GM19455 (cell line): Measurements from ENCODE around the gene DEUP1.
"Not testable (repeated sequence)": the region's sequence is repeated elsewhere in the genome, so short reads cannot be mapped to it uniquely, and the experiment has no call there.

ENCODE experiments used
- ATAC-seq: cut with Tn5 transposase; IDR thresholded peaks from one replicate; pipeline ENCODE4 v1.9.1; 2021; ENCODE audit not compliant: unreplicated experiment

DEUP1 gene

GRCh38 chr11:93350835-93351234 is 20.3 kb downstream of the DEUP1 start:
- no peak for ATAC-seq

- no peak for ATAC-seq
Measured at GRCh38 chr11:93359396-93359795, 28.9 kb downstream of the DEUP1 start.

GRCh38 chr11:93361435-93361834 is 30.9 kb downstream of the DEUP1 start:
- ATAC-seq = no peak

GRCh38 chr11:93368022-93368421 is 37.5 kb downstream of the DEUP1 start:
- ATAC-seq = no peak

GRCh38 chr11:93370260-93370659 is 39.7 kb downstream of the DEUP1 start:
- no peak for ATAC-seq

GRCh38 chr11:93389737-93390136 is 59.2 kb downstream of the DEUP1 start:
- ATAC-seq = no peak

GRCh38 chr11:93392867-93393266 is 62.3 kb downstream of the DEUP1 start:
- no peak for ATAC-seq

GRCh38 chr11:93393386-93393785 is 62.8 kb downstream of the DEUP1 start:
- no peak for ATAC-seq

- no peak for ATAC-seq
Measured at GRCh38 chr11:93394488-93394887, 63.9 kb downstream of the DEUP1 start.

GRCh38 chr11:93396316-93396715 is 65.8 kb downstream of the DEUP1 start:
- no peak for ATAC-seq

- ATAC-seq = no peak
Measured at GRCh38 chr11:93403930-93404329, 73.4 kb downstream of the DEUP1 start.

GRCh38 chr11:93407777-93408401 is 77.3 kb downstream of the DEUP1 start:
- ATAC-seq = no peak

- no peak for ATAC-seq
Measured at GRCh38 chr11:93410441-93410840, 79.9 kb downstream of the DEUP1 start.

- no peak for ATAC-seq
Measured at GRCh38 chr11:93411705-93412104, 81.2 kb downstream of the DEUP1 start.

- no peak for ATAC-seq
Measured at GRCh38 chr11:93432247-93432646, 101.7 kb downstream of the DEUP1 start.

GRCh38 chr11:93443232-93443631 is 112.7 kb downstream of the DEUP1 start:
- not testable (repeated sequence) for ATAC-seq

GRCh38 chr11:93444617-93445073 is 114.1 kb downstream of the DEUP1 start:
- ATAC-seq = no peak

GRCh38 chr11:93458286-93458685 is 127.7 kb downstream of the DEUP1 start:
- ATAC-seq = no peak

- ATAC-seq = not testable (repeated sequence)
Measured at GRCh38 chr11:93463666-93464065, 133.1 kb downstream of the DEUP1 start.

GRCh38 chr11:93464927-93465540 is 134.5 kb downstream of the DEUP1 start:
- no peak for ATAC-seq

- no peak for ATAC-seq
Measured at GRCh38 chr11:93467054-93467453, 136.5 kb downstream of the DEUP1 start.

GRCh38 chr11:93468290-93468689 is 137.7 kb downstream of the DEUP1 start:
- ATAC-seq = no peak

GRCh38 chr11:93474123-93474522 is 143.6 kb downstream of the DEUP1 start:
- ATAC-seq = no peak
